ENCODE measurements around the gene CERS6.

The CERS6 gene

DNA sequence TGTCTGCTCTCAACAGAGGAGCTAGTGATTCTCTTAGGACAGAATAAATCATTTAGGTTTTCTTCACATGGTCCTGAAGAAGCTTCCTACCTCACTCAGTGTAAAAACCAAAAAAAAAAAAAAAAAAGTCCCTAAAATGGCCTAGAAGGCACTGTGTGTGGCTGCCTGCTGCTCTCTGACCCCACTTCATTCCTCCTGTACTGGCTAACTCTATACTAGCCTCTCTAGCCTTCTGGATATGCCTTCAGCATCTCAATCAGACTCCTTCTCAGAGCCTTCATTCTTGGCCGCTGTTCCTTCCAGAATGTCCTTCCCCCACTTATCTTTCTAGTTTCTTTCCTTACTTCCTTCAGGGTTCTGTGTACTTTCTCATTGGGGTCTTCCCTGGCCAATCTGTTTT lies 82.1 kb downstream of the CERS6 start:
- DNase-seq, result no peak

DNA sequence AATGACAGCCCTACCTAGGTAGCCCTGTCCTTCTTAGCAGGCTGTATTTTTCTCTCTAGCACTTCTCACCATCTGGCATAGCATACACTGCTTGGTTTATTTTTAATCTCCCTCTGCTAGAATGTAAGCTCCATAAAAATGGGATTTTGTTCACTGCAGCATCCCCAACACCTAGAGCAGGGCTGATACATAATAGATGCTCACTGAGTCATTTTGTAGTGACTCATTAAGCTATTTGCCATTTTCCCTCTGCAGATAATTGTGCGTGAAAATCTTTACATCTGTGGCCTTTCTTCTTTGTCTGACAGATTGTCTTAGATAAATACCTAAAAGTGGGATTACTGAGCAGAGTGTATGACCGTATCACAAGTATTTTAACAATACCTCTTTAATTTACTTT lies 82.5 kb downstream of the CERS6 start:
- no peak for DNase-seq

DNA sequence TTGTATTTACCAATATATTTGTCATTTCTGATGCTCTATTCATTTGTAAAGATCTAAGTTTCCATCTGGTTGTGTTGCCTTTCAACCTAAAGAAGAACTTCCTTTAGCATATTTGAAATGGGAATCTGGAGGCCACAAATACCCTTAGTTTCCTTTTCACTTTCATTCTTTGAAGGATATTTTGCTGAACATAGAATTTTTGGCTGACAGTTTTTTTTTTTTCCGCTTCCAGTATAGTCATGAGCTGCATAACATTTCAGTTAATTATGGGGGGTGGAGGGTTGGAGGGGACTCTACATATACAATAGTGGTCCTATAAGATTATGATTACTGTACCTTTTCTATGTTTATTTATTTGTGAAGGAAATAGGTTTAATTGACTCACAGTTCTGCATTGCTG lies 83.9 kb downstream of the CERS6 start:
- DNase-seq, result no peak

DNA sequence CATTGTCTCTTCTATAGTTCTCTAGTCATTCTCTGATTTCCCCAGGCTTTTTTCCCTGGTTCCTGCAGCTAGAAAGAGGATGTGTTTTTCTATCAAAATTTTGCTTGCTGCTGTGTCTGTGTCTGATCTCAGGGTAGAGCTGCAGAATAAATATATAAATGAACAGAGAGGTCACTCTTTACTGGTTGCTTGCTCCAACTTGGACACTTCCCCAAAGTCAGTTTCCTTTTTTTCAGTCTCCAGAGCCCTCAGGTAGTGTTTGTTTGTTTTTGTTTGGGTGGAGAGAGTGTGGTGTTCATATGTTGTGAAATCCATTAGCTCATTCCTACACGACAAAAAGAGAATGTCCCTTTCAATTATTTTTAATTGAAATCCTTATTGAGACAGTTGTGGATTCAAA lies 85.8 kb downstream of the CERS6 start:
- DNase-seq, result no peak

DNA sequence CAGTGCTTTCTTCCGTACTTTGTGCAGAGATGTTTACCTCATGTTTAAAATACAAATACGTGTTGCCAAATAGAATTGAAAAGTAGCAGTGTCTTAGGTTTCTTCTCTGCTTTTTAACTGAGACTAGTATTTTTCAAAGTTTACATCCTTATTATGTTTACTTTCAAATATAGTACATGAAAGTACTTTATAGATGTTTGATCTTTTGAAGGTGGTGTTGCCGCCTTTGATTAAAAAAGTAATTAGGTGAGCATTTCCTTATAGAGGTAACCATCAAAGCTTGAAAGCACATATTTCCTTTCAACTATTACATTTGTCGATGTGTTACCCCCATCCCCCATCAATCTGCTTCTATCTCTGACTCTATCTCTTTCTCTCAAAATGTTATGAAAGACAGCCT lies 87.0 kb downstream of the CERS6 start:
- no peak for DNase-seq

DNA sequence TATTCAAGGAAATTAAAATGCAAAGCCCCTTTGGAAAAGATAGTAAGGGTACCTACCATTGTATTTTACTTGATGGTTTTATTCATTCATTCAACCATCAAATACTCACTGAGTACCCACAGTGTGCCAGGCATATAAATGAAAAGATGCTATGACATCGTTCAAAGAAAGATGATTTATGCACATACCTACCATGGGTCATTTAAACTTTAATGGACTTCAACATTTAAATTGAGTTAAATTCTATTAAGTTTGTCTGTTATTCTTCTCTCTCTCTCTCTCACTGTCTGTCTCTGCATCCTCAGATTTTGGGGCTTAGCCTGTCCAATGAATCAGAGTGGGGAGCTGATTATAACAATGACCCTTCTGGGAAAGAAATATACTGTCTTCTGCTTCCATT lies 87.9 kb downstream of the CERS6 start:
- no peak for DNase-seq

DNA sequence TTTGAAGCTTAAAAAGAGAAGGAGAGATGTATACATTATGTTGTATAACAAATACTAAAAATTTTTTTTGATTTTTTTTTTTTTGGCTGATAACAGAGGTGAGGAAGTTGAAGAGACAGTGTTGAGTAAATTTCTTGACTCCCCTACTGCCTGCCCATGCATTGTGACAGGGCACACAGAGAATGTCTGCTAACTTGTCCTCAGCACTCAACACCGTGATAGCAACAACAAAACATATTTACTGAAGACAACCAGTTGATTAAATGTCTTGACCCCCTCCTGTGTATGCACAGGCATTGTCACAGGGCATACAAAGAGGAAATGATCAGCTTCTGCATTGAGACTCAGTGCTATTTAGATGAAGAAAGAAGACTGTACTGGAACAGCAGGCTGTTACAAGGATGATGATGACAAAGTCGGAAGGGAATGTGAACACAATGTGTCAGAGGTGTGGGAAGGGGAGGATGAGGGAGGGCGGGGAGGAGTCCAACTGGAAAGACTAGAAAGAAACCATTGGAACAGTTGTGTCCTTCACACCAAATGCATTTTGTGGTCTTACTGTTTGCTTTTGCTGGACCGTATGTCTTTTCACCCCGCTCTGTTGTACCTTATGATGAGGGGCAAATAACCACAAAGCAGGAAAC lies 89.5 kb downstream of the CERS6 start:
- DNase-seq, result no peak

DNA sequence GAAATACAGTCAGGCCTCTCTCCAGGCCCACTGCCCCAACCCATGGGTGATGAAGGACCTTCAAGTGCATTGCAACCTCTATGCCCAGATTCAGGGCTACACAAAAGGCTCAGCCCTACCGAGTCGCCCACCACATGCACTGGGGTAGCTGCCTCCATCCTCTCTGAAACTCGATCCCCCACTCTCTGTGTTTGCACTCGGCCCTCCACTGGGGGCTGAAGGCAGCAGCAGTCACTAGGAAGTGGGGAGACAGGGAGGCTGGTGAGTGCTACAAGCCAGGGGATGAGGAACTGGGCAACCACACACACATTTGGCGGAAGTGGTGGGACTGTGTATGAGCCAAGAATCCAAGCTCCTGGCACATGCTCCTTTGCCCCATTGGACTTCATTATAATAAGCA lies 94.6 kb downstream of the CERS6 start:
- DNase-seq, result no peak

DNA sequence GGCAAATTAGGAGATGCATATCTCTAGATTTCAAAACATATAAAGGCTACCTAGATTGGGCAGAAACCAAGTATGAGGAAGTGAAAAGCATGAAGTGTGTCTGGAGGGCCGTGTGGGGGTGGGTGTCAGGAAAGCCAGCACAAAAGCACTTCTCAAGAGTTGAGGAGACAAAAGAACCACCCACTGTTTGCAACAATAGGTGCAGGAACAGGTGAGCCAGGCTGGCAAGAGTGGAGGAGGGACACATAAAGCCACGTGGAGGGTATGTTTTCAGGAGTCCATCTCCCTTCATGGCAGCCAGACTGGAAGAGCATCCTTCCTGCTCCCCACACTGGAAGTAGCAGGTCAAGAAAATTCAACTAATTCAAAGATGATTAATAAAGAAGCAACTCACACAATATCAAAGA lies 96.4 kb downstream of the CERS6 start:
- peak; percentile 70 for DNase-seq

DNA sequence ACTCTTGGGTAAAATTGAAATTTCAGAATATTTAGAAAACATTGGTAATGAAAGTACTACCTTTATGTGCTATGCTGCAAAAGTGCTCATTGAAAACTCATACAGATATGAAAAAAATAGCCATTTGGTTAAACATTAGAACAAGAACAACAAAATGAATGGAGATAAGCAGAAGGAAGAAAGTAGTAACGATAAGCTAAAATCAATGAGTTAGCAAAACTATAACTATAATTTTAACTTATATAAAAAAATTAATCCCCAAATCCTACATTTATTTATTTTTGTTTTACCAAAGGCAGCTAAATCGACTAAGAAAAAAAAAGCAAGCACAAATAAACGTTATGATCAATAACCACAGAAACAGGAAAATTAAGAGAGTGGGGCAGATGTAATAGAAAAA lies 99.2 kb downstream of the CERS6 start:
- no peak for DNase-seq

DNA sequence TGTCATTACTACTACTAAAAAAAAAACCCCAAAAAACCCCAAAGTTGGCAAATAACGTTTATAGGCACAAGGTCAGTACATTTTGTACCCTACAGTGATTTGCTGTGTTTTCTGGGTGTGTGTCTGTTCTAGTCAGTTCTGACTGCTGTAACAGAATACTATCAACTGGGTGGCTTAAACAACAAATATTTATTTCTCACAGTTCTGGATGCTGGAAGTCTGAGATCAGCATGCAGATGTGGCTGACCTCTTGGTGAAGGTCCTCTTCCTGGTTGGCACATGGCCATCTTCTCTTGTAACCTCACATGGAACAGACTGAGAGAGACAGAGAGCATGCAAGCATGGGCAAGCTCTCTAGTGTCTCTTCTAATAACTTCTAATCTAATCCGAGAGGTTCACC lies 103.1 kb downstream of the CERS6 start:
- DNase-seq, result peak; percentile 87

DNA sequence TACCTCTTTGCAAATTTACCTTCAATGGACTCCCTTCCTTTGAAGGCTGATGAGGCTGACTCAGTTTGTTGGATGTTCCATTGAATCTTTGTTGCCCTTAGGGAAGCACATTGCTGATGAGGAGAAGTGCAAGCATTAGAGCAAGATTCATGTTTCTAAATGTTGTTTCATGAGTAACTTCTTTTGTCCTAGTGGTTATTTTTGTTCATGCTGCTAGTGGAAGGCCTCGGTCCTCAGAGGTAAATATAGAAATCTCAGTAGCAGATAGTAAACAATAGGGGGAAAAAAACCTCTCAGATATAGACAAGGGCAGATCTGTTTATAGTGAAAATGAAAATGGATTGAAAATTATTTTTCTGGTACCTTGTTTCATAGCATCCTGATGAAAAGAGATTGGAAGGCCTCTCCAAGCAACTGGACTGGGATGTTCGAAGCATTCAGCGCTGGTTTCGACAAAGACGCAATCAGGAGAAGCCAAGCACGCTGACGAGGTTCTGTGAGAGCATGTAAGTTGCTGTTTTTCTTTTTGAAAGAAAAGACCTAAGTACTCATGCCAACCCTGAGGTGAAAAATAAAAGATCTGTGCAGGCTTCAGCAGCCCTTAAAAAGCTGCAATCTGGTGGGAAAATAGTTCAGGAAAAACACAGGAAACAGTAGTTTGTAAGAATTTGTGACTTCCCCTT lies 104.9 kb downstream of the CERS6 start:
- DNase-seq, result no peak

DNA sequence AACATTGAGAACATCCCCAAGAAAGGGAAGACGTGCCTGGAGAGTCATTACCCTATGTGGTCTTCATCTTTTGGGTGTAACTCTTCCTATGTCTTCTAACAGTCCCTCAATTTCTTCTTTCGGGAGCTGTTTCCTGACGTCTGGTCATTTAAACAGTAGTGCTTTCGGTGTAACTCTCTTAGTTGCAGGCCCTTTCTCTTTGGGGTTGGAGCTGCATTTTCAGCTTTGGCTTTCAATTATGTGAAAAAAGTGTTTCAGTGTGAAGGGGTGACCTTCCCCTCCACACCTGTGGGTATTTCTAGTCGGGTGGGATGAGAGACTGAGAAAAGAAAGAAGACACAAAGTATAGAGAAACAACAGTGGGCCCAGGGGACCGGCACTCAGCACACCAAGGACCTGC lies 105.9 kb downstream of the CERS6 start:
- no peak for DNase-seq

DNA sequence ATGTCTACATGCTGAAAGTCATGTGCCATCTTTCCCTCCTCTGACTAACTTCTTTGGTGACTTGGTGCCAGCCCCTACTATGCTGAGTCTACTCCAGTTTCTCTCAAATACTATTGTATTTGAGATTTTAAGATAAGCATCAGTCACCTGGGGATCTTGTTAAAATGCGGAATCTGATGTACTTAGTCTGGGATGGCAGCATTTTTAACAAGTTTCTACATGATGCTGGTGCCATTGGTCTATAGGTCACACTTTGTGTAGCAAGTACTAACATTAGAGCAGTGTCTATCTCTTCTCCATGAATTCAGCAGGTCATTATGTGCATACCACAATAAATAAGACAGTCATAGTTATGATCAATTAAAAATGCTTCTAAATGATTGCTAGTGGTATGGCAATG lies 106.9 kb downstream of the CERS6 start:
- DNase-seq, result no peak

DNA sequence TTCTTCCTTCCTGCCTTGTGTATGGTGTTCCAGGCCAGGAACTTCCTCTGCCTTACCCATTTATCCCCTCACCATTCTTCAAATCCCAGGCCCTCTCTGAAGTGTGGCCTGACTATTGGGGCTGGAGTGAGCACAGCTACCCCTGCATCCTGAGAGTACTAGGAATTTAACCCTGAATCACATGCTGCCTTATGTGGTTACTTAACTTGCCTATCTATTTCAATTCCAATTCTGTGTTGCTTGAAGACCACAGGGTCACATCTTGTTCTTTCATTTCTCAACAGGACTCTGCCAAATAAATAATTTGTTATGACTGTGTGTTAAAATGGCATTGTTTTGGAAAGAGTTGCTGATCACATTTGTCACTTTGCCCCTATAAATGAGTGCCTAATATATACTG lies 108.6 kb downstream of the CERS6 start:
- no peak for DNase-seq

DNA sequence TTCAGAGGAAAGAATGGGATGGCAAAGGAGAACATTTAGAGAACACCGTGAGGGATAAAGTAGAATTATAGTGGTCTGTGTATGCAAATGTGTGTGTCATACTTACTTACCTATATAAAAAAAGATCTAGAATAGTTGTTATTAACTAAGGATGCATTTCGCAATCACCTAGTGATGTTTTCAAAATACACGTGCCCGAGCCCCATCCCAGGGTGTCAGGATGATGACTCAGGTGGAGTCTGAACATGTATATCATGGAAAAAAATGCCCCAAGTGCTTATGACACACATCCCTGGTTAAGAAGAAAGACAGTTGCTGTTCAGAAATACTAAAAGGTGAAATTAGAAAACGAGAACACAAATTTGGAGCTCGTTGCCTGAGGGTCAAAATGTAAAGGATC lies 109.0 kb downstream of the CERS6 start:
- no peak for DNase-seq

DNA sequence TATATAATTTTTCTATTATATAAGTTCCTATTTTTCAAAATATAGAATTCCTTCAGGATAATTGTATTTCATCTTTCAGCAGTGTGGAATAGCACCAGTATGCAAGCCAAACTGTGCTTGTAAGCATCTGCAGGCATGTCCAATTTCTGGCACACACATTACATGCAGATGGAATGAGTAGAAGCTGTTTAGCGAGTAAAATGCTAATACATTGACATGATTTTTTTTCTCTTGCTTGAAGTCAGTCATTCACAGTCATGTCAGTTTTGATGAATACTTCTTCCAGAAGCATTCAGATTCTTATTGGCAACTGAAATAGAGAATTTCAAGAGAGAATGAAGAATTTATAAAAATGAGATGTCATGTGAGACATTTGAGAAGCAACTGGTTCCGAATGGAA lies 109.4 kb downstream of the CERS6 start:
- no peak for DNase-seq

DNA sequence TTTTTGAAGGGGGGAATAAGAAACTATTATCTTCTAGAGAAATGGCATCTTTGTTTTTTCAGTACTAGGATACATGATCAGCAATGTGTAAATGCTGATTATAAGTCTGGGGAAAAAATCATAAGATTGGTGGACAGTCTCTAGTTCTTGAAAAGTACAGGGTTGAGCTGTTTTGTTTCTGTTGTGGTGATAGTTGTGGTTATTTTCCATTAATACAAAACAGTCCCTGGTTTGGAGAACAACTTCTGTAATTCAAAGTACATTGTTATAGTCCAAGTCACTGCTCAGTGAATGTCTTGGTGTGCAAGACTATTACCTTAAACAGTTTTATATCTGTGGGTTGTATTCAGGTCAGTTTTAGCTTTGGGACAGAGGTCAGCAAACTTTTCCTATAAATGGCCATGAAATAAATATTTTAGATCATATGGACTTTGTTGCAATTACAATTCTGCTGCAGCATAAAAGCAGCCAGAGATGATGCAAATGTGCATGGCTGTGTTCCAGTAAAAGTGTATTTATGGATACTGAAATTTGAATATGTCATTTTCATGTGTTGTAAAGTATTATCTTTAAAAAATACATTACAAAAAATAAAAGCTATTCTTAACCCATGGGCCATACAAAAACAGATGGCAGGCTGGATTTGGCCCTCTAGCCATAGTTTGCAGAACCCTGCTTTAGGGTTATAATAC lies 111.0 kb downstream of the CERS6 start:
- DNase-seq, result no peak

DNA sequence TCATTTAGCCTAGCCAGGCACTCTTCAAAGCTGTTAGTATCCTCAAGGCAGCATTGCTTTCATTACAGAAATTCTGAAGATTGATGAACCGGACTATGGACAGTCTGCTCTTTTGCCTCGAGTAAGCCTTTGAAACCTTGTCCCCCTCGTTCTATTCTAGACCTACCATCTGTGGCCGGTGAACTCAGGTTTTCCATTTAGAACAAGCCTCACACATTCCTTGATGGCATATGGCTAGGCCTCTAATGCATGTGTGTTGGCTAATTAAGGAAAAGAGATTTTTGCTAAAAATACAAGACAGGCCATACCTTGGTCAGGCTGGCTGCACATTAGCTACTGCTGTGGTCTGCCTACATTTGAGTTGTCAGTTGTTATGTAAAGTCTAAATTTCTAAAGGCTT lies 111.8 kb downstream of the CERS6 start:
- DNase-seq, result no peak

DNA sequence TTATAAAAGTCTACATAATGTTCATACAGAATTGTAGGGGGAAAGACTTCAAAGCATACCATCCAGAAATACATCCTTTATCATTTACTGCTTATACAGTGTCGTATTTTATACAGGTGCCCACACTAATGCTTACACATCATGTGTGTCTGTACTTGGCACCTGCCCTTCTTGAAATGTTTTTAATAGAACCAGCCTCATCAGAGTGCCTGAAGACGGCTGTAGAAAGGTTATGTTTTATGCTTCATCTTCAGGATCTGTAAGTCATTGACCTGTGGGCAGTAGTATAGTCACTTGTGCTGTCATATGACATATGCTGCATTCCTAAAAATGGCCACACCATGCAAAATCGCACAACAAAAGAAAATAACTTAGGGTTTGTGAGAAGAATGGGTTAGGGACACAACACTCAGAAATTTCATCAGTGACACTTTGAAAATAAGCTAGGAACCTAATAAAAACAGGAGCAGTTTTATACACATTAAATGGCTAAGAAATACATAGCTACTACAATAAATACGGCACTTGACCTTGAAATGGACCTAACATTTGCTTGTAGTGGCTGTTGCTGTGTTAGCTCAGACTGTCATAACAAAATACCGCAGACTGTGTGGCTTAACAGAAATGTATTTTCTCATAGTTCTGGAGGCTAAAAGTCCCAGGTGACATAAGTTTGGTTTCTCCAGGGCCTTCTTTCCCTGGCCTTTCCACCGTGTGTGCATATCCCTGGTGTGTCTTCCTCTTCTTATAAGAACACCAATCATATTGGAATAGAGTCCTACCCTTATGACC lies 112.6 kb downstream of the CERS6 start:
- DNase-seq, result no peak

DNA sequence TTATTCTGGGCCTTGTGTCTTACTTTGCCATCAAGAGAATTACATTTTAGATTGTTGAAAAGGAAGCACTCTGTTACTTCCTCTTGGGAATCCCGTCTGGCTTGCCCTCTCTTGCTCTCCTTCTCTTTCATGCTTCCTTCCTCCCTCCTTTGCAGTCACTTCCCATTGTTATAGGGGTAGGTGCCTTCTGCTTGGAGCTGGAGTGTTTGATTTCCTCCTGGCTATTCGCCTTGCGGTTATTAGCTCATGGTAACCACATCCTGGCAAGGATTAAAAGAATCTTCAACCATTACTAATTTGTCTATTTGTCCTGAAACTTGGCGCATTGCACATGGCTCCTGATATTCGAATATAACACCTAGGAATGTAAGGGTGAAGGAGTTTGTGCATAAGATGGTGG lies 115.0 kb downstream of the CERS6 start:
- no peak for DNase-seq

DNA sequence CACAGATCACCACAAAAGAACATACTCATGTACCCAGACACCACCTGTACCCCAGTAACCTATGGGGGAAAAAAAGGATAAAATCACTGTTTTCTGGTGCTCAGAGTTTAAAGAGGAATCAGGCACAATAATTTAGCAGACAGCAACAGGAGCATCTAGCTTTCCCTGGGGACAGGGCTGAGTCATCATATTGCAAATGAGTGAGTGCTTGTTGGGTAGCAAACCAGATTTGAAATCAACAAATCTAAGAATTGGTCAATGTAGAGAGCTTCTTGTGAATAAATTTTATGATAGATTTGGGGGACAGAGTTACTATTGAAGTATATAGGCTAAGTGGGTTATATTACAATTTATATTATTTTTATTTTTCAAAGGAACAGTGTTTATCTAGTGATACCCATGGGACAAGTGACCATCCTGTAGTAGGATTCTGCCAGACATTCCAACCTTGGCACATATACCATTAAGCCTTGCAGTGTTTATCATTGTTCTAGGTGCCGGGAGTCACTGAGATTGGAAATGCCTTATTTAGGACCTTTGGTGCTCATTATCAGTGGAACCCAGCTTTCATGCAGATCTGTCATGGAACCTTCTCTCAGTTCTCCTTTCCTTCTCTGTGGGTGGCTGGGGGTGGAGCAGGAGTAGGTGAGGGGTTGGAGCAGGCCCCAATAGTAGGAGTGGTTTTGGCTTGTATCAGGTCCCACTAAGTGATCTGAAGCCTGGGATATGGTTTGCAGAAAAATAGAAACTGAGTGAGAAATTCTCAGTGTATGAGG lies 117.2 kb downstream of the CERS6 start:
- DNase-seq, result no peak

All from NCI-H2029 (cell line).